WTC11 (cell line): ENCODE data around the gene IQCF6.
"Not testable (repeated sequence)": the region's sequence is repeated elsewhere in the genome, so short reads cannot be mapped to it uniquely, and the experiment has no call there.

Source experiments
- CREB1 ChIP-seq: sonication (generic); formaldehyde crosslinking; IDR thresholded peaks from 2 replicates; pipeline ENCODE4 v1.8.0; 2023; ENCODE audit warnings: mild to moderate bottlenecking, missing genetic modification reagents
- ESRRA ChIP-seq: sonication (generic); formaldehyde crosslinking; IDR thresholded peaks from 2 replicates; pipeline ENCODE4 v1.8.1; 2022; ENCODE audit warnings: mild to moderate bottlenecking, missing genetic modification reagents, borderline replicate concordance
- GRHL2 ChIP-seq: fragments of 250-450 bp; sonication (Bioruptor Pico); IDR thresholded peaks from 2 replicates; pipeline ENCODE4 v1.8.0; 2022; ENCODE audit warnings: mild to moderate bottlenecking, moderate library complexity; ENCODE audit not compliant: insufficient replicate concordance, severe bottlenecking
- IRF2 ChIP-seq: sonication (generic); formaldehyde crosslinking; IDR thresholded peaks from 2 replicates; pipeline ENCODE4 v1.8.0; 2022; ENCODE audit warnings: low read depth, missing genetic modification reagents, borderline replicate concordance
- JAZF1 ChIP-seq: fragments of 250-450 bp; sonication (Bioruptor Pico); IDR thresholded peaks from 2 replicates; pipeline ENCODE4 v1.9.0; 2021; ENCODE audit warnings: moderate library complexity, mild to moderate bottlenecking, inconsistent platforms
- JUN ChIP-seq: sonication (generic); formaldehyde crosslinking; IDR thresholded peaks from 2 replicates; pipeline ENCODE4 v1.8.0; 2023; ENCODE audit warnings: mild to moderate bottlenecking, missing genetic modification reagents
- NR3C1 ChIP-seq: sonication (generic); formaldehyde crosslinking; conservative IDR thresholded peaks from 2 replicates; pipeline ENCODE4 v1.8.1; 2023; ENCODE audit warnings: low read depth, mild to moderate bottlenecking, missing genetic modification reagents
- TF ChIP-seq, protein P1 (sequence below): fragments of 200-600 bp; IDR thresholded peaks from 2 replicates; pipeline ENCODE4 v1.8.0; 2022; ENCODE audit warnings: antibody characterized with exemption
- TF ChIP-seq, protein P2 (sequence below): sonication (generic); formaldehyde crosslinking; IDR thresholded peaks from 2 replicates; pipeline ENCODE4 v1.8.0; 2022; ENCODE audit warnings: mild to moderate bottlenecking, missing genetic modification reagents
- TF ChIP-seq, protein P3 (sequence below): sonication (generic); formaldehyde crosslinking; IDR thresholded peaks from 2 replicates; pipeline ENCODE4 v1.8.1; 2022; ENCODE audit warnings: mild to moderate bottlenecking, missing genetic modification reagents, moderate library complexity, borderline replicate concordance
- TF ChIP-seq, protein P4 (sequence below): sonication (generic); formaldehyde crosslinking; IDR thresholded peaks from 2 replicates; pipeline ENCODE4 v1.8.1; 2022; ENCODE audit warnings: low read depth, missing genetic modification reagents, borderline replicate concordance
- TF ChIP-seq, protein P5 (sequence below): sonication (generic); formaldehyde crosslinking; conservative IDR thresholded peaks from 2 replicates; pipeline ENCODE4 v1.8.1; 2022; ENCODE audit warnings: mild to moderate bottlenecking, missing genetic modification reagents

DNA sequence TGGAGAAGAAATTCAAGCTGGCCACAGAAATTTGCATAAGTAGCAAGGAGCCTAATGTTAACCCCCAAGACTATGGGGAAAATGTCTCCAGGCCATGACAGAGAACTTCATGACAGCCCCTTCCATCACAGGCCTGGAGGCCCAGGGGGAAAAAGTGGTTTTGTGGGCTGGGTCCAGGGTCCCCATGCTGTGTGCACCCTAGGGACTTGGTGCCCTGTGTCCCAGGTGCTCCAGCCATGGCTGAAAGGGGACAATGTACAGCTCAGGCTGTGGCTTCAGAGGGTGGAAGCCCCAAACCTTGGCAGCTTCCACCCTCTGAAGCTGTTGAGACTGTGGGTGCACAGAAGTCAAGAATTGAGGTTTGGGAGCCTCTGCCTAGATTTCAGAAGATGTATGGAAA is 8.5 kb upstream of the IQCF6 start:
- TF ChIP-seq, protein P1, sequence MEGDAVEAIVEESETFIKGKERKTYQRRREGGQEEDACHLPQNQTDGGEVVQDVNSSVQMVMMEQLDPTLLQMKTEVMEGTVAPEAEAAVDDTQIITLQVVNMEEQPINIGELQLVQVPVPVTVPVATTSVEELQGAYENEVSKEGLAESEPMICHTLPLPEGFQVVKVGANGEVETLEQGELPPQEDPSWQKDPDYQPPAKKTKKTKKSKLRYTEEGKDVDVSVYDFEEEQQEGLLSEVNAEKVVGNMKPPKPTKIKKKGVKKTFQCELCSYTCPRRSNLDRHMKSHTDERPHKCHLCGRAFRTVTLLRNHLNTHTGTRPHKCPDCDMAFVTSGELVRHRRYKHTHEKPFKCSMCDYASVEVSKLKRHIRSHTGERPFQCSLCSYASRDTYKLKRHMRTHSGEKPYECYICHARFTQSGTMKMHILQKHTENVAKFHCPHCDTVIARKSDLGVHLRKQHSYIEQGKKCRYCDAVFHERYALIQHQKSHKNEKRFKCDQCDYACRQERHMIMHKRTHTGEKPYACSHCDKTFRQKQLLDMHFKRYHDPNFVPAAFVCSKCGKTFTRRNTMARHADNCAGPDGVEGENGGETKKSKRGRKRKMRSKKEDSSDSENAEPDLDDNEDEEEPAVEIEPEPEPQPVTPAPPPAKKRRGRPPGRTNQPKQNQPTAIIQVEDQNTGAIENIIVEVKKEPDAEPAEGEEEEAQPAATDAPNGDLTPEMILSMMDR: not testable (repeated sequence)
- TF ChIP-seq GRHL2; NR3C1 (CRISPR knock-in tag); IRF2; ESRRA (CRISPR knock-in tag); CREB1 (CRISPR knock-in tag); JUN (CRISPR knock-in tag); JAZF1 (CRISPR knock-in tag): not testable (repeated sequence)
- TF ChIP-seq, protein P2, sequence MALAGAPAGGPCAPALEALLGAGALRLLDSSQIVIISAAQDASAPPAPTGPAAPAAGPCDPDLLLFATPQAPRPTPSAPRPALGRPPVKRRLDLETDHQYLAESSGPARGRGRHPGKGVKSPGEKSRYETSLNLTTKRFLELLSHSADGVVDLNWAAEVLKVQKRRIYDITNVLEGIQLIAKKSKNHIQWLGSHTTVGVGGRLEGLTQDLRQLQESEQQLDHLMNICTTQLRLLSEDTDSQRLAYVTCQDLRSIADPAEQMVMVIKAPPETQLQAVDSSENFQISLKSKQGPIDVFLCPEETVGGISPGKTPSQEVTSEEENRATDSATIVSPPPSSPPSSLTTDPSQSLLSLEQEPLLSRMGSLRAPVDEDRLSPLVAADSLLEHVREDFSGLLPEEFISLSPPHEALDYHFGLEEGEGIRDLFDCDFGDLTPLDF: not testable (repeated sequence)
- TF ChIP-seq, protein P3, sequence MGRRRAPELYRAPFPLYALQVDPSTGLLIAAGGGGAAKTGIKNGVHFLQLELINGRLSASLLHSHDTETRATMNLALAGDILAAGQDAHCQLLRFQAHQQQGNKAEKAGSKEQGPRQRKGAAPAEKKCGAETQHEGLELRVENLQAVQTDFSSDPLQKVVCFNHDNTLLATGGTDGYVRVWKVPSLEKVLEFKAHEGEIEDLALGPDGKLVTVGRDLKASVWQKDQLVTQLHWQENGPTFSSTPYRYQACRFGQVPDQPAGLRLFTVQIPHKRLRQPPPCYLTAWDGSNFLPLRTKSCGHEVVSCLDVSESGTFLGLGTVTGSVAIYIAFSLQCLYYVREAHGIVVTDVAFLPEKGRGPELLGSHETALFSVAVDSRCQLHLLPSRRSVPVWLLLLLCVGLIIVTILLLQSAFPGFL (CRISPR knock-in tag): not testable (repeated sequence)
- TF ChIP-seq, protein P4, sequence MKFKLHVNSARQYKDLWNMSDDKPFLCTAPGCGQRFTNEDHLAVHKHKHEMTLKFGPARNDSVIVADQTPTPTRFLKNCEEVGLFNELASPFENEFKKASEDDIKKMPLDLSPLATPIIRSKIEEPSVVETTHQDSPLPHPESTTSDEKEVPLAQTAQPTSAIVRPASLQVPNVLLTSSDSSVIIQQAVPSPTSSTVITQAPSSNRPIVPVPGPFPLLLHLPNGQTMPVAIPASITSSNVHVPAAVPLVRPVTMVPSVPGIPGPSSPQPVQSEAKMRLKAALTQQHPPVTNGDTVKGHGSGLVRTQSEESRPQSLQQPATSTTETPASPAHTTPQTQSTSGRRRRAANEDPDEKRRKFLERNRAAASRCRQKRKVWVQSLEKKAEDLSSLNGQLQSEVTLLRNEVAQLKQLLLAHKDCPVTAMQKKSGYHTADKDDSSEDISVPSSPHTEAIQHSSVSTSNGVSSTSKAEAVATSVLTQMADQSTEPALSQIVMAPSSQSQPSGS (CRISPR knock-in tag): not testable (repeated sequence)
- TF ChIP-seq, protein P5, sequence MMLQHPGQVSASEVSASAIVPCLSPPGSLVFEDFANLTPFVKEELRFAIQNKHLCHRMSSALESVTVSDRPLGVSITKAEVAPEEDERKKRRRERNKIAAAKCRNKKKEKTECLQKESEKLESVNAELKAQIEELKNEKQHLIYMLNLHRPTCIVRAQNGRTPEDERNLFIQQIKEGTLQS (CRISPR knock-in tag): not testable (repeated sequence)
